ENCODE measurements around the gene MYG1. TPM values are rescaled to one million over a fixed set of nuclear protein-coding genes. Genes with fewer than 3 reads are reported as not detected.

MYG1 gene
- total and polyA plus RNA-seq, 2 donors (not counting 3 experiments of a cell fraction or from before 2014, with no cell fraction given), result 65.5 to 65.8 TPM

DNA sequence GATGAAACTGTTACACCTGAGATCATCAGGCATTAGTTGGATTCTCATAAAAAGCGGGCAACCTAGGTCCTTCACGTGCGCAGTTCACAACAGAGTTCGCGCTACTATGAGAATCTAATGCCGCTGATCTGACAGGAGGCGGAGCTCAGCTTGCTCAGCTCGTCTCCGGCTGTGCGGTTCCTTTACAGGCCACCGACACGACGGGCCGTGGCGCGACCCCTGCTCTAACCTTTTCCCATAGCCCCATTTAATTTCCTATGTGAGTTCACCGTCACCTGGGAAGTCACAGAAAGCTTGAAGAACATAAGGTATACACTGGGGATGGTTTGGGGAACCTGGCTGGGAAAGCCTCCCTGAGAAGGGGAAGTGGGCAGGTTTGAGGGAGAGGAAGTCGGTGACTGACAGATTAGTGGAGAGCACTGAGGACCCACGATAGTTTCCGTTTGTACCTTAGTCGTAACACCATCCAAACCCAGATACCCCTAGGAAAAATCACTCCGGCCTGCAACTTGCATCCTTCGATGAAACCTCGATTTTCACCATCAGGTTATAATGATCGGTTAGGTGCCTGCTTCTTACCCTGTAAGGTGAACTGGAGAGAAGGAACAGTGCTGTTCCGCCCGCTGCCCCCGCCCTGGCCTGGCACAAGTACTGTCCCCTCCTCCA is 24.8 kb downstream of the MYG1 start:
- Histone ChIP-seq H3K9ac (replicated peaks; ENCODE audit: extremely low read depth, insufficient read depth, low read length) (peak overlapping the region; percentile 75), H2AFZ (ENCODE audit: low read depth, low read length) (peak overlapping the region; percentile 83), H3K4me3 (replicated peaks in 1 of 3; ENCODE audit: insufficient read depth in 1 of 3, low read depth in 1 of 3, low read length in 3 of 3) (no peak overlapping the region), H3K79me2 (ENCODE audit: control insufficient read depth, insufficient read depth, low read length) (peaks cover 5% of the 10 kb centered on the region), H3K9me3 (replicated peaks; ENCODE audit: control insufficient read depth, insufficient read depth, low read length) (no peaks in the 10 kb centered on the region), H3K4me1 (ENCODE audit: control insufficient read depth, extremely low read depth, insufficient read depth, low read length) (peaks cover 24% of the 10 kb centered on the region), H3K27me3 (ENCODE audit: control insufficient read depth in 2 of 2, insufficient read depth in 2 of 2, low read length in 2 of 2) (no peaks in the 10 kb centered on the region), H3K4me2 (ENCODE audit: insufficient read depth, low read length) (peak overlapping the region; percentile 39), H3K36me3 (ENCODE audit: control insufficient read depth in 2 of 2, extremely low read depth in 1 of 2, insufficient read depth in 2 of 2, low read length in 2 of 2) (no peaks in the 10 kb centered on the region), H3K9me1 (replicated peaks; ENCODE audit: control insufficient read depth, extremely low read depth, insufficient read depth, low read length) (no peaks in the 10 kb centered on the region), H4K20me1 (replicated peaks; ENCODE audit: control insufficient read depth, extremely low read depth, insufficient read depth, low read length) (no peaks in the 10 kb centered on the region), H3K27ac (ENCODE audit: insufficient read depth, low read depth, low read length) (peak overlapping the region; percentile 43)
- TF ChIP-seq JUN (IDR thresholded peaks at IDR 0.05; ENCODE audit: borderline replicate concordance, insufficient read depth, insufficient read length, low read depth) (no peak), GATA2 (IDR thresholded peaks at IDR 0.05; ENCODE audit: insufficient read depth, insufficient read length, low read depth, low read length) (no peak), FOS (IDR thresholded peaks at IDR 0.05; ENCODE audit: borderline replicate concordance, insufficient read depth, low read length) (no peak), MYC (IDR thresholded peaks at IDR 0.05; ENCODE audit: low read depth, low read length) (no peak), EZH2 (IDR thresholded peaks at IDR 0.05; ENCODE audit: borderline replicate concordance, low read depth, low read length, severe bottlenecking) (no peak), POLR2AphosphoS5 (IDR thresholded peaks at IDR 0.05; ENCODE audit: insufficient read depth, low read depth, low read length) (no peak), POLR2A (IDR thresholded peaks at IDR 0.05; ENCODE audit: low read depth, low read length) (no peak)
- TF ChIP-seq, protein P1, sequence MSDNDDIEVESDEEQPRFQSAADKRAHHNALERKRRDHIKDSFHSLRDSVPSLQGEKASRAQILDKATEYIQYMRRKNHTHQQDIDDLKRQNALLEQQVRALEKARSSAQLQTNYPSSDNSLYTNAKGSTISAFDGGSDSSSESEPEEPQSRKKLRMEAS (IDR thresholded peaks at IDR 0.05; ENCODE audit: insufficient read depth, insufficient read length), result no peak
- TF ChIP-seq, protein P2, sequence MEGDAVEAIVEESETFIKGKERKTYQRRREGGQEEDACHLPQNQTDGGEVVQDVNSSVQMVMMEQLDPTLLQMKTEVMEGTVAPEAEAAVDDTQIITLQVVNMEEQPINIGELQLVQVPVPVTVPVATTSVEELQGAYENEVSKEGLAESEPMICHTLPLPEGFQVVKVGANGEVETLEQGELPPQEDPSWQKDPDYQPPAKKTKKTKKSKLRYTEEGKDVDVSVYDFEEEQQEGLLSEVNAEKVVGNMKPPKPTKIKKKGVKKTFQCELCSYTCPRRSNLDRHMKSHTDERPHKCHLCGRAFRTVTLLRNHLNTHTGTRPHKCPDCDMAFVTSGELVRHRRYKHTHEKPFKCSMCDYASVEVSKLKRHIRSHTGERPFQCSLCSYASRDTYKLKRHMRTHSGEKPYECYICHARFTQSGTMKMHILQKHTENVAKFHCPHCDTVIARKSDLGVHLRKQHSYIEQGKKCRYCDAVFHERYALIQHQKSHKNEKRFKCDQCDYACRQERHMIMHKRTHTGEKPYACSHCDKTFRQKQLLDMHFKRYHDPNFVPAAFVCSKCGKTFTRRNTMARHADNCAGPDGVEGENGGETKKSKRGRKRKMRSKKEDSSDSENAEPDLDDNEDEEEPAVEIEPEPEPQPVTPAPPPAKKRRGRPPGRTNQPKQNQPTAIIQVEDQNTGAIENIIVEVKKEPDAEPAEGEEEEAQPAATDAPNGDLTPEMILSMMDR (IDR thresholded peaks at IDR 0.05; ENCODE audit: extremely low read depth in 1 of 2, insufficient read depth in 1 of 2, low read depth in 1 of 2, low read length in 2 of 2), result no peak
- intact Hi-C loops (cut with micrococcal nuclease), result loop anchor here (1.0 to 2.0 kb wide), 2 partner anchors 55 to 184 kb away; no protein-coding TSS in a partner anchor
- ChIA-PET CTCF (interaction anchor here (1.3 to 13.2 kb wide), 10 partner anchors 21 to 184 kb away, joined by 3 to 225 read pairs (median 12); partner anchors contain the start of genes NPFF and TARBP2), POLR2A (interaction anchor here (1.0 kb wide), 1 partner anchor 21 kb away, joined by 3 read pairs; no protein-coding TSS in a partner anchor)
- no peak for FAIRE-seq
- no TSS peak for BruUV-seq (replicated peaks)
- dilution Hi-C loops (cut with MboI; ENCODE audit: extremely low pct_ligation_motif_present, low sequenced_read_pairs), result no loop called here
- DNase-seq (ENCODE audit: low read depth, low spot score), result no peak

Measured in endothelial cell of umbilical vein (primary cell).